ENCODE data around the gene CSH2.
A peak's percentile ranks its signal among the peaks of the same experiment; 100 is the strongest.

CSH2 gene

DNA sequence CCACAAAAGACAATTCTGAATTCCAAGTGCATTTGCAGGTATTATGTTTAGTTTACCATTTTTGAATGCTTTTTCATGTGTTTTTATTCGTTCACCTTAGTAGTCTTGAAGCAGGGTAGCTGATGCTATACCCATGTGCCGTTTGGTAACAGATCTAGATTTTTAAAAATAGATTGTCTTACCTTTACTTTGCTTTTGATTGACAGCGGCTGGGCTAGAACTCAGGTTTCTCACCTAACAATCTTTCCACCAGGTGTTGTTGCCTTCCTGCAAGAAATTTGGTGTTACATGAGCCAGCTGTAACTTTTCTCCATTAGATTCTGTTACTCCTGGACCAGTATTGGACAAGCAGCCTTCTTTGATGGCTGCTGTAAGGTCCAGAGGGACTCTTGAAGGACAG lies 44.5 kb downstream of the CSH2 start:
- Histone ChIP-seq H3K36me3 (ENCODE audit: control insufficient read depth in 2 of 2, insufficient read depth in 1 of 2, low read length in 2 of 2) (peaks cover 28 to 78% of the 10 kb centered on the region in 2 experiments), H3K4me1 (ENCODE audit: control insufficient read depth, insufficient read depth, low read length) (peaks cover 3% of the 10 kb centered on the region; the same call in 1 of the 2 replicates), H3K9me3 (ENCODE audit: control insufficient read depth, insufficient read depth, low read depth, low read length) (no peaks in the 10 kb centered on the region), H3K4me3 (ENCODE audit: low read depth, low read length) (no peak overlapping the region), H3K27ac (ENCODE audit: extremely low read depth, low read depth, low read length) (no peak overlapping the region)
- TF ChIP-seq ZEB2 (tag by site-specific recombination; IDR thresholded peaks at IDR 0.05) (no peak), ZNF169 (tag by site-specific recombination; IDR thresholded peaks at IDR 0.05) (no peak)
- ChIA-PET POLR2A (interaction anchor here (0.6 to 7.2 kb wide), 5 partner anchors 10 to 976 kb away, joined by 3 to 65 read pairs (median 3); partner anchors contain the start of genes MAP3K3 and SMARCD2), CTCF (interaction anchor here (0.6 to 1.7 kb wide), 6 partner anchors 8 to 198 kb away, joined by 3 to 10 read pairs (median 4); no protein-coding TSS in a partner anchor)

DNA sequence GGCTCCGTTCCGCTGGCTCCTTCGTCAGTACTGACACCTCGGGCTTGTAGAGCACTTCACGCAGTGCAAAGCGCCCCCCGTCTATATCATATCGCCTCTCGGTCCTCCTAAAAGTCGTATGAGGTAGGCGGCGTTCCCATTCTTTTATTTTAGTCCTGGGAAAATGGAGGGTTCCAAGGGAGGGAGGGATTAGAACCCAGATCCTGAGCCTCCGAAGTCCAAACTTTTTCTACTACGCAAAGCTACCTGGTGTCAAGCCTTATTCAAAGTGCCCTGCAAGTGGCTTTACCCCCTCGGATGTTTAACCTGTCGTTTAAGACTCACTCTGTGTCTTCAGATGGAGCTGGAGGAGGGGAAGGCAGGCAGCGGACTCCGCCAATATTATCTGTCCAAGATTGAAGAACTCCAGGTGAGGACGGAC lies 45.7 kb downstream of the CSH2 start:
- peak overlapping the region; percentile 87 for H3K27ac ChIP-seq (ENCODE audit: extremely low read depth, low read depth, low read length)
- H3K9me3 ChIP-seq (ENCODE audit: control insufficient read depth, insufficient read depth, low read depth, low read length) = no peaks in the 10 kb centered on the region
- ChIA-PET POLR2A (interaction anchor here (1.0 to 7.2 kb wide), 2 partner anchors 11 to 132 kb away, joined by 4 to 65 read pairs; partner anchors contain the start of gene SMARCD2), CTCF (interaction anchor here (0.5 to 1.7 kb wide), 8 partner anchors 9 to 1511 kb away, joined by 3 to 10 read pairs (median 4); no protein-coding TSS in a partner anchor)
- H3K36me3 ChIP-seq (ENCODE audit: control insufficient read depth in 2 of 2, insufficient read depth in 1 of 2, low read length in 2 of 2) = peaks cover 32 to 78% of the 10 kb centered on the region in 2 experiments; a peak in 2 of 3 replicates
- no peak for TF ChIP-seq ZNF23 (tag by site-specific recombination; IDR thresholded peaks at IDR 0.05; ENCODE audit: borderline replicate concordance)
- peak; percentile 4; the same call in 1 of the 2 replicates for TF ChIP-seq IKZF3 (tag by site-specific recombination; IDR thresholded peaks at IDR 0.05)
- TF ChIP-seq ZNF266 (tag by site-specific recombination; IDR thresholded peaks at IDR 0.05; ENCODE audit: low read depth) = no peak
- 0 out of 2 replicates have a peak, but pooled peaks have one; percentile 20 for TF ChIP-seq ZNF24 (tag by site-specific recombination; IDR thresholded peaks at IDR 0.05)
- TF ChIP-seq, protein P1, sequence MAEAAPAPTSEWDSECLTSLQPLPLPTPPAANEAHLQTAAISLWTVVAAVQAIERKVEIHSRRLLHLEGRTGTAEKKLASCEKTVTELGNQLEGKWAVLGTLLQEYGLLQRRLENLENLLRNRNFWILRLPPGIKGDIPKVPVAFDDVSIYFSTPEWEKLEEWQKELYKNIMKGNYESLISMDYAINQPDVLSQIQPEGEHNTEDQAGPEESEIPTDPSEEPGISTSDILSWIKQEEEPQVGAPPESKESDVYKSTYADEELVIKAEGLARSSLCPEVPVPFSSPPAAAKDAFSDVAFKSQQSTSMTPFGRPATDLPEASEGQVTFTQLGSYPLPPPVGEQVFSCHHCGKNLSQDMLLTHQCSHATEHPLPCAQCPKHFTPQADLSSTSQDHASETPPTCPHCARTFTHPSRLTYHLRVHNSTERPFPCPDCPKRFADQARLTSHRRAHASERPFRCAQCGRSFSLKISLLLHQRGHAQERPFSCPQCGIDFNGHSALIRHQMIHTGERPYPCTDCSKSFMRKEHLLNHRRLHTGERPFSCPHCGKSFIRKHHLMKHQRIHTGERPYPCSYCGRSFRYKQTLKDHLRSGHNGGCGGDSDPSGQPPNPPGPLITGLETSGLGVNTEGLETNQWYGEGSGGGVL (tag by site-specific recombination; IDR thresholded peaks at IDR 0.05) = 0 out of 2 replicates have a peak, but pooled peaks have one; percentile 41
- TF ChIP-seq ZNF561 (tag by site-specific recombination; IDR thresholded peaks at IDR 0.05; ENCODE audit: borderline replicate concordance) = 0 out of 2 replicates have a peak, but pooled peaks have one; percentile 35
- H3K4me1 ChIP-seq (ENCODE audit: control insufficient read depth, insufficient read depth, low read length) = peaks cover 3% of the 10 kb centered on the region; the same call in 1 of the 2 replicates
- peak overlapping the region; percentile 74 for H3K4me3 ChIP-seq (ENCODE audit: low read depth, low read length)

DNA sequence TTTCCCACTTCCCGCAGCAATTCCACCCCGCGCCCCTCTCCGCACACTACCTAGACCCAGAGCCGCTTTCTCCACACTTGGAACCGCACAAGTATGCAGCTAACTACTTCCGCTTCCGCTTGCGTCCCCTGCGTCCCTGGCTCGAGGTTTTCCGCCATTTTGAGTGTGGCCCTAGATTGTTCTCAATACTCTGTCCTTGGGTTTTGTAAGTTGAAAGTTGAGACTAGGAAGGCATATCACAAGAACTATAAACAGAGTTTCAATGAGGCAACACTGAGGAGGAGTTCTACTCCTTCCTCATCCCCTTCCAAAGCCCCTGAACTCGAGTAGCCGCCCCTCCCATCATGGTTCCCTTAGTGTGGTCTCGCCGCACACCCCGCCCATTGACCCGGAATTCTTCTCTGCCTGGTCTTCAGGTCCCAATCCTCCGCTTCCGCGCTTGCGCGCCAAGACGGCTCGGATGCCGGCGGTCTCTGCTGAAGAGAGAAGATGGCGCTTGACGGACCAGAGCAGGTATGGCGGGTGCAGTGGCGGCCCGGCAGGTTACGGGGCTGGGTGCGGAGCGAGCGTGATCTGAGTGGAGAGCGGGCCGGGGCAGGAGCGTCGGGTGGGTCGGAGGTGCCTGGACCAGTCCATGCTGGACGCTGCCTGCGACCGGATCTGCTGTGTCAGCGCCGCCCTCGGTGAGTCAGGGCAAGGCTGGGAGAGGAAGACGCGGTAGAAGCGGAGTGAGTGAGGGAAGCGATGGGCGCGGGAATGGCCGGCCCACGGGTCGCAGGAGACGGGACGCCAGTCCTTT lies 46.3 kb downstream of the CSH2 start, which contains the start of the genes FTSJ3 and PSMC5:
Gene FTSJ3, minus strand, starts transcription at position 662 of the 799 bp plus-strand sequence. CDS start 761 bp downstream, outside the sequence.
Gene PSMC5, plus strand, starts transcription at position 430 of the 799 bp plus-strand sequence. Its CDS starts 60 bp downstream, at position 490.
- Histone ChIP-seq H3K27ac (ENCODE audit: extremely low read depth, low read depth, low read length) (peak within 1 kb of the TSS; percentile 87), H3K9me3 (ENCODE audit: control insufficient read depth, insufficient read depth, low read depth, low read length) (no peaks in the 10 kb centered on the region), H3K36me3 (ENCODE audit: control insufficient read depth in 2 of 2, insufficient read depth in 1 of 2, low read length in 2 of 2) (peaks cover 35 to 78% of the 10 kb centered on the region in 2 experiments), H3K4me1 (ENCODE audit: control insufficient read depth, insufficient read depth, low read length) (peaks cover 3% of the 10 kb centered on the region; the same call in 1 of the 2 replicates), H3K4me3 (ENCODE audit: low read depth, low read length) (peak within 1 kb of the TSS; percentile 74)
- POLR2A ChIA-PET = interaction anchor here (0.6 to 7.2 kb wide), 15 partner anchors 8 to 205 kb away, joined by 3 to 65 read pairs (median 4); partner anchors contain the start of genes CCDC47, DDX42, MAP3K3 and SMARCD2
- CTCF ChIA-PET = interaction anchor here (0.7 to 1.4 kb wide), 4 partner anchors 8 to 858 kb away, joined by 3 to 10 read pairs (median 3); no protein-coding TSS in a partner anchor
- TF ChIP-seq ZNF571 (tag by site-specific recombination; IDR thresholded peaks at IDR 0.05) (no peak), ZBTB48 (tag by site-specific recombination; IDR thresholded peaks at IDR 0.05) (peak; percentile 40; the same call in 1 of the 2 replicates), ZNF48 (tag by site-specific recombination; IDR thresholded peaks at IDR 0.05) (no peak), ZNF837 (tag by site-specific recombination; IDR thresholded peaks at IDR 0.05) (no peak), WT1 (tag by site-specific recombination; IDR thresholded peaks at IDR 0.05) (no peak), ZNF560 (tag by site-specific recombination; IDR thresholded peaks at IDR 0.05; ENCODE audit: borderline replicate concordance) (no peak), ZNF266 (tag by site-specific recombination; IDR thresholded peaks at IDR 0.05; ENCODE audit: low read depth) (no peak), ZNF292 (tag by site-specific recombination; IDR thresholded peaks at IDR 0.05; ENCODE audit: borderline replicate concordance, low read depth) (no peak), KLF9 (tag by site-specific recombination; IDR thresholded peaks at IDR 0.05; ENCODE audit: low read depth) (peak; percentile 95), MYNN (tag by site-specific recombination; IDR thresholded peaks at IDR 0.05; ENCODE audit: borderline replicate concordance) (no peak), ZBTB20 (tag by site-specific recombination; IDR thresholded peaks at IDR 0.05) (peak; percentile 63; the same call in 1 of the 2 replicates), ZBTB8A (tag by site-specific recombination; IDR thresholded peaks at IDR 0.05) (no peak; the same call in 1 of the 2 replicates), ZNF776 (tag by site-specific recombination; IDR thresholded peaks at IDR 0.05; ENCODE audit: borderline replicate concordance) (no peak), ZNF175 (tag by site-specific recombination; IDR thresholded peaks at IDR 0.05) (no peak)
- TF ChIP-seq, protein P2, sequence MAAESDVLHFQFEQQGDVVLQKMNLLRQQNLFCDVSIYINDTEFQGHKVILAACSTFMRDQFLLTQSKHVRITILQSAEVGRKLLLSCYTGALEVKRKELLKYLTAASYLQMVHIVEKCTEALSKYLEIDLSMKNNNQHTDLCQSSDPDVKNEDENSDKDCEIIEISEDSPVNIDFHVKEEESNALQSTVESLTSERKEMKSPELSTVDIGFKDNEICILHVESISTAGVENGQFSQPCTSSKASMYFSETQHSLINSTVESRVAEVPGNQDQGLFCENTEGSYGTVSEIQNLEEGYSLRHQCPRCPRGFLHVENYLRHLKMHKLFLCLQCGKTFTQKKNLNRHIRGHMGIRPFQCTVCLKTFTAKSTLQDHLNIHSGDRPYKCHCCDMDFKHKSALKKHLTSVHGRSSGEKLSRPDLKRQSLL (tag by site-specific recombination; IDR thresholded peaks at IDR 0.05) = no peak
- TF ChIP-seq, protein P3, sequence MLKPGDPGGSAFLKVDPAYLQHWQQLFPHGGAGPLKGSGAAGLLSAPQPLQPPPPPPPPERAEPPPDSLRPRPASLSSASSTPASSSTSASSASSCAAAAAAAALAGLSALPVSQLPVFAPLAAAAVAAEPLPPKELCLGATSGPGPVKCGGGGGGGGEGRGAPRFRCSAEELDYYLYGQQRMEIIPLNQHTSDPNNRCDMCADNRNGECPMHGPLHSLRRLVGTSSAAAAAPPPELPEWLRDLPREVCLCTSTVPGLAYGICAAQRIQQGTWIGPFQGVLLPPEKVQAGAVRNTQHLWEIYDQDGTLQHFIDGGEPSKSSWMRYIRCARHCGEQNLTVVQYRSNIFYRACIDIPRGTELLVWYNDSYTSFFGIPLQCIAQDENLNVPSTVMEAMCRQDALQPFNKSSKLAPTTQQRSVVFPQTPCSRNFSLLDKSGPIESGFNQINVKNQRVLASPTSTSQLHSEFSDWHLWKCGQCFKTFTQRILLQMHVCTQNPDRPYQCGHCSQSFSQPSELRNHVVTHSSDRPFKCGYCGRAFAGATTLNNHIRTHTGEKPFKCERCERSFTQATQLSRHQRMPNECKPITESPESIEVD (tag by site-specific recombination; IDR thresholded peaks at IDR 0.05) = no peak
- TF ChIP-seq, protein P4, sequence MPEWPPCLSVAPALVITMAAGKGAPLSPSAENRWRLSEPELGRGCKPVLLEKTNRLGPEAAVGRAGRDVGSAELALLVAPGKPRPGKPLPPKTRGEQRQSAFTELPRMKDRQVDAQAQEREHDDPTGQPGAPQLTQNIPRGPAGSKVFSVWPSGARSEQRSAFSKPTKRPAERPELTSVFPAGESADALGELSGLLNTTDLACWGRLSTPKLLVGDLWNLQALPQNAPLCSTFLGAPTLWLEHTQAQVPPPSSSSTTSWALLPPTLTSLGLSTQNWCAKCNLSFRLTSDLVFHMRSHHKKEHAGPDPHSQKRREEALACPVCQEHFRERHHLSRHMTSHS (tag by site-specific recombination; IDR thresholded peaks at IDR 0.05) = no peak

All from HEK293 (cell line).